Globus pallidus (tissue), 1 donor: ENCODE results near the gene SOX18.
"Not testable (repeated sequence)": the region's sequence is repeated elsewhere in the genome, so short reads cannot be mapped to it uniquely, and the experiment has no call there.

Experiments
- DNase-seq: peaks from one replicate; pipeline ENCODE4 v3.0.0-alpha.2; 2015; ENCODE audit warnings: low spot score

The SOX18 gene

GRCh38 chr20:64049060-64049877 is at the start of gene SOX18:
TSS of gene SOX18 (minus strand) at chr20:64049639. CDS start at chr20:64049516, 123 bp downstream.
- no peak for DNase-seq

DNA sequence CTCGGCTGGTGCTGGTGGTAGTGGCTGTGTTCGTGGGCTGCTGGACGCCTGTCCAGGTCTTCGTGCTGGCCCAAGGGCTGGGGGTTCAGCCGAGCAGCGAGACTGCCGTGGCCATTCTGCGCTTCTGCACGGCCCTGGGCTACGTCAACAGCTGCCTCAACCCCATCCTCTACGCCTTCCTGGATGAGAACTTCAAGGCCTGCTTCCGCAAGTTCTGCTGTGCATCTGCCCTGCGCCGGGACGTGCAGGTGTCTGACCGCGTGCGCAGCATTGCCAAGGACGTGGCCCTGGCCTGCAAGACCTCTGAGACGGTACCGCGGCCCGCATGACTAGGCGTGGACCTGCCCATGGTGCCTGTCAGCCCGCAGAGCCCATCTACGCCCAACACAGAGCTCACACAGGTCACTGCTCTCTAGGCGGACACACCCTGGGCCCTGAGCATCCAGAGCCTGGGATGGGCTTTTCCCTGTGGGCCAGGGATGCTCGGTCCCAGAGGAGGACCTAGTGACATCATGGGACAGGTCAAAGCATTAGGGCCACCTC is 49.1 kb upstream of the SOX18 start:
- no peak for DNase-seq

- DNase-seq, result no peak
Measured at GRCh38 chr20:64096535-64096934, 47.1 kb upstream of the SOX18 start.

DNA sequence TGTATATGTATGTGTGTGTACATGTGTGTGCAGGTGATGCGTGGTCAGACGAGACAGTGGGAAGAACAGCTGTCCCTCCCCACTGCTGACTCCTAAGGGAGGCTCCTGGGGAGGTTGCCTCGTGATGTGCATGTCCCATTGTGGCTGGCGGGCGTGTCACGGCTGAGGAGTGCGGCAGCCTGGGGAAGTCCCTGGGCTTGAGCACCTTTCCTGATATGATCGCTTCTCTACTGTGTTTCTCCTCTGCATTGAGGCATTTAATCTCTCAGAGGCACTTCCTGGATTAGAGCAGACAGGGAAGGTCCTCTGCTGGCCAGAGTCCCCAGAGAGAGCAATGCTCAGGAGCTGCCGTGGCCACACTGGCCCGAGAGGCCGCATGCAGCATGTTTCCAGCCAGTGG is 46.5 kb upstream of the SOX18 start:
- no peak for DNase-seq

- no peak for DNase-seq
Measured at GRCh38 chr20:64095455-64095854, 46.0 kb upstream of the SOX18 start.

DNA sequence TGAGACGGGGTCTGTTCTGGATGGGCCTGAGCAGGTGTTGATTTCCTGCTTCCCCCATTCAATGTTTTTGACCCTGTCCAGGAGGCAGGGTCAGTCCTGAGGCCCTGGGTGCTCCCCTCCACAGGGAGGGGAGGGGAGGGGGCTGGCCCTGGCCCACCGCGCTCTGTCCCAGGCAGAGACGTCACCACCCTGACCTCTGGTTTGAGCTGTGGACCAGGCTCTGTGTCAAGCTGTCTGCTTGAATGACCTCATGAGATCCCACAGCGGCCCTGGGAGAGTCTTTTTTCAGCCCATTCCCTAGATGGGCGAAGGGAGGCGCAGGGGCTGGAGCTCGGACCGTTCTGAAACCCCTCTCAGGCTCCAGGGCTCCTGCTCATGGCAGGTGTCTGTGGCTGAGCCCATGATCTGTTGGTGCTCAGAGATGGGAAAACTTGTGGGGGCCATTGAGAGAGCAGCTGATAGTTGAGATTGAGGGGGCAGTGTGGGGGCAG is 43.6 kb upstream of the SOX18 start:
- DNase-seq, result no peak

GRCh38 chr20:64092258-64093012 is 43.0 kb upstream of the SOX18 start:
- DNase-seq, result no peak

DNA sequence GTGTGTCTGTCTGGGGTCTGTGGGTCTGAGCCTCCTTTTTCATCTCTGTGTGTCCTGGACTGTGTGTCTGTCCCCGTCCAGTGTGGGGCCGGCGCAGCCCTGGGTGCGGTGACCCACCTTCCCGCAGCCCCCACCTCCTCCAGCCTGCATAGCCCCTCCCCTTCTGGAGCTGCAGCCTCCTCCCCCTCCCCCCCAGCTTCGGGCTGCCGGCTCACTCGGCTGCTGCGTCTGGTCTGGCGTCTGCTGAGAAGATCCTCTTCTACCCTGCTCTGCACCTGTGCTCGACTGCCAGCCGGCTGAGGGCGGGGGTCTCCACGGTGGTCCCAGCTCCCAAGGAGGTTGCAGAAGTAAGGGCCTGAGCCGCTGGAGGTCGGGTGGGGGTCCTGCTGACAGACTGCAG is 42.3 kb upstream of the SOX18 start:
- DNase-seq, result no peak

DNA sequence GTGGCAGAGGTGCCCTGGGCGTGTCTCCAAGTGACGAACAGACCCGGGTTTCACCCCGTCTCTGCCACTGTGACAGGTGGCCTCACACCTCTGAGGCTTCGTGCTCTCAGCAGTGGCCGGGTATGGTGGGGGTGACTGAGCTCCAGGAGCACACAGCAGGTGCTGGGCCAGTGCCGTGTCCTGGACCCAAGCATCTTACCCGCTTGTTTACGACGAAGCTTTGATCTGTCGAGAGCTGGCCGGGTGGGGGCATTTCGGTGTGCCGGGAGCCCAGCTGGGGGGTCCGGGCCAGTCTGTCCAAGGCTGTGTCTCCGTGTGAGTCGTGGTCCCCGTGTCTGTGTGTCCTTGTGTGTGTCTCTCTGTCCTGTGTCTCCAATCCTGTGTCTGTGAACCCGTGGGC is 41.9 kb upstream of the SOX18 start:
- DNase-seq, result no peak

DNA sequence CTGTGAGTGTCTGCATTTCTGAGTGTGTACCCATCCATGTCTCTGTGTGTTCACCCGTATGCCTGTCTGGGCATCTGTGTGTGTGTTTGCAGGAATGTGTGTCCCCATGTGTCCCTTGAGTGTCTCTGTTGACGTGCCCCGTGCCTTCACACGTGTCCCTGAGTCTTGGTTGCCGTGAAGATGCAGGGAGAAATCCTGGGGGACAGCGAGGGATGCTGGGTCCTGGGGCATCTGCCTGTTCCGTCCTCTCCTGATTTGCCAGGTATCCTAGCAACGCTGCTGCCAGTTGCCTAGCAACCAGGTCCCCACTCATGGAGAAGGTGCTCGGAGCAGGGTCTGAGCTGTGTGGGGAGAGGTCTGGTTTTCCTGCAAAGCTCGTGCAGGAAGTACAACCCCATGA is 40.7 kb upstream of the SOX18 start:
- DNase-seq, result no peak

GRCh38 chr20:64088586-64088985 is 39.1 kb upstream of the SOX18 start:
- DNase-seq, result not testable (repeated sequence)

GRCh38 chr20:64087226-64087825 is 37.9 kb upstream of the SOX18 start:
- DNase-seq, result not testable (repeated sequence)

GRCh38 chr20:64086801-64087200 is 37.4 kb upstream of the SOX18 start:
- no peak for DNase-seq

DNA sequence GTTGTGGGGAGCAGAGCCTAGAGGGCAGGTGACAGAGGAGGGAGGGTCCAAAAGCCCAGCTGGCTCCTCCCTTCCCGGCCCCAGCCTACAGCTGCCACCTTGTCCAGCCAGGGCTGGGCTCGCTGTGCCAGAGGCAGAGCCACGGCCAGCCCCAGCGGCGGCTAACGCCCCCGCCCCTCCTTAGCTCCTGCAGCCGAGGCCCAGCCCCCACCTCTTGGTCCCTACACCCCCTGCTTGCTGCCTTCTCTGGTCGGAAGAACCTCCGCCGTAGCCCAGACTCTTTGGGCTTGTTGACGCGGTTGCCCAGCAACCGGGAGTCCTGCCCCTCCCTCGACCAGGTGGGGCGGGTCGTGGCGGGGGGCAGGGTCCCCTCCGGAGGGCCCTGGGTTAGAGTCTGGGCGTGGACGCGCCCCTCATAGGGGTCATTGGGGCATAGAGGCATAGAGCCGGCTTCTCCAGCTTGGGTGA is 35.3 kb upstream of the SOX18 start:
- DNase-seq, result no peak

DNA sequence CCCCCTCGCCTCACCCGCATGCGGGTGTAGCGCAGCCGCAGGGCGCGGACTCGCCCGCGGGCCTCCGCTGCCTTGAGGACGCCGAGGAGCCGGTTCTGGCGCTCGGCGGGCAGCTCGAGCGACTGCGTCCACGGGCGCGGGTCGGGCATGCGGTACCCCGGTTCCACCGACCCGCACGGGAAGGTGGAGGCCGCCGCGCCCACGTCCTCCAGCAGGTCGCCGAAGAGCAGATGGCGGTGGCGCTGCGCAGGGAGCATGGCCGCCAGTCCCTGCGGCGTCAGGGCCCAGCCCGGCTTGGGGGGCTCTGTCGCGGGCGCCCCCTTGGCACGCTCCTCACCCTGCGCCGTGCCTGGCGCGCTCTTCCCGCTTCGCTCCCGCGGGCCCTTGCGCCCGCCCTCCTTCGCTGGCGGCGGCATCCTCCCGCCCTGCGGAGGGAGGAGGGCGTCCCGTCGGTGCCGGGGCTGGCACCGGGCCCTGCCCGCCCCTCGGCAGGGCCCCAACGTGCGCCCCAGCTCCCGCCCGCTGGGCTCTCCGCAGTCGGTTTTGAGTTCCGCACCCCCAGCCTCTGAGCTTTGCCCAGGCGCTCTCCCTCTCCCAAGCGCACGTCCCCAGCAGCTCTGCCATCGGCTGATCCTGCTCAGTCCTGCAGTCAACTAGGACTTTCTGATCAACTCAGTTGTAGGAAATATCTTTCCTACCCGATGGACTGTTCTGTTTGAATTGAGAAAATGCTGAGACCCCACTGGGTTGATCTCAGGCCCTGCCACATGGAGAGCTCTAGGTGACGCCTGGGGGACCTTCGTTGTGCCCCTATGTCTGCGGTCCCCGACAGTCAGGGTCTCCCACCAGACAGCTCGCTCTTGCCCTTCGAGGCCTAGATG is 34.6 kb upstream of the SOX18 start, which contains the start of gene LKAAEAR1:
TSS of gene LKAAEAR1 (minus strand) at position 595 of the 881 bp plus-strand sequence. CDS start at position 416, 179 bp downstream.
- no peak for DNase-seq

GRCh38 chr20:64083378-64083803 is 34.0 kb upstream of the SOX18 start:
- peak; percentile 45 for DNase-seq

- no peak for DNase-seq
Measured at GRCh38 chr20:64082820-64083377, 33.5 kb upstream of the SOX18 start.

DNA sequence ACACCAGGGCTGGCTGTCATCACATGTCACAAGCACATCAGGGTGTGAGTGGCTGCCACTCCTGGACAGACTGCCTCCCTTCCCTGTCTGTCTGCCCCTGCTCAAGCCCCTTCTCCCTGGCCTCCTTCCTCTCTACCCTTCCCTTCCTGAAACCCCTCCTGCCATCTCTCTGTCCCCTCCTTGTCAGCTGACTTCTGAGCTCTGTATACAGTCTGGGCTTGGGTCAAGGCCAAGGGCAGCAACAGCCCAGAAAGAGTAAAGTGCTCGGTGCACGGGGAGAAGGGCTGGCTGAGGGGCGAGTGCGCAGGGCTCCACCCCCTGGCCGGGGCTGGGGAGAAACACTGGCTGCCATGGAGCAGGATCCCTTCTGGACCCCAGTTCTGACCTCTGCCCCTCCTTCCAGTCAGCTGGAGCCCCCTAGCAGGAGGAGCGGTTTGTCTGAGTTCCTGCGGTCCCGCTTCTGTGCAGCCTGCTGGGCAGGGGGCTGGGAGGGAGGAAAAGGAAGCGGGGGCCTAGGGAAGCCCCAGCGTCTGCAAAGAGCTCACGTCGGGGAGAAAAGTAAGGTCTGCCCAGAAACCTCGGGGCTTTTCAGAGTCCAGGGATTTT is 32.8 kb upstream of the SOX18 start:
- no peak for DNase-seq

DNA sequence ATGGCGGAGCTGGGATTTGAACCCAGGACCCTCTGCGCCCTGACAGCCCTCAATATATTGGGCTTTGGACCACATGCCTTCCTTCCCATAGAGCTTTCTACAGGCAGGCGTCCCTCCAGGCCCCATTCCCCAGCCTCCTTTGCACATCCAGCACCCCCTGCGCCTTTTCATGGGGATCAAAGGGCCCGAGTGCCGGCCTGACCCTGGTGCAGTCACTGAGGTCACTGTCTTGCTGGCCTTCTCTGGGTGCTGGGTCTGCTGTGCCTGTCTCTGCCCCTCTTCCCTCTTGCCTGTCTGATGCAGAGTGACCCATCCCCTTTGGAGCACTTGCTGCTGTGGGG is 32.2 kb upstream of the SOX18 start:
- no peak for DNase-seq

DNA sequence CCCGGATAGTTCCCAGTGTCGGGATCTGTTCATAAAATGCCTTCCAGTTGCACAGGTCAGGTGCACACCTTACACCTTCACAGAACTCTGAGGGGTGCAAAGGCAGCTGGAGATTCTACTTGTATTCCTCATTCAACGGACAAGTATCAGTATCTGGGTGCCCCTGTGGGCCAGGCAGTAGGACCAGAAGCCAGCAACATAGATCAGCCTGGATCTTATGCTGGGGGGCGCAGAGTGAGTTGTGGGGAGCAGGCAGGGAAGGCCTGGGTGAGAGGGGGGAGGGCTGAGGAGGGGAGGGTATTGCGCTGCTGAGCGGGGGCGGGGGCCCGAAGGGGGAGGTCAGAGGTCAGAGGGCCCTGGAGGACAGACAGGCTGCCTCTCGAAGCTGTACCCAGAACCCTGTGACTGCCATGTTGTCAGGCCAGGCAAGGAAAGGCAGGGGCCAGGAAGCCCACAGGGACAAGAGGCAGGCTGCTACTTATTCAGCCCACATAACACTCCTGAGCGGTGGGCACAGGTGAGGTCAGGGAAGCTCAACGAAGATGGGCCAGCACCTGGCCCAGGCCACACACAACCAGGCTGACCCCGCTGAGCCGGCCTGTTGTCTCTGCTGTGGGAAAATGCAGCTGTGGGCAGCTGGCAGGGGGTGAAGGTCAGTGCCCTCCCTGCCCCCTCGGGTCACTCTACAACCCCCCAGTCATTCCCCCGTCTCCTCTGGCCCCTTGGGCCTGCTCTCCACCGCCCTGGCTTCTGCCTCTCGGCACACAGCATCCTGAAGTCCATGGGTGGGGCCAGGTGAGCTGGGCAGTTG is 31.6 kb upstream of the SOX18 start:
- DNase-seq, result no peak
